HEK293 (cell line): ENCODE measurements around the gene HMX1.
A peak's percentile ranks its signal among the peaks of the same experiment; 100 is the strongest.

Experiments used
- CTCF ChIA-PET: fragments of 350-600 bp; formaldehyde crosslinking; extraction: SDS; loops from one replicate; lab custom pipeline; 2021; ENCODE audit warnings: antibody characterized with exemption; lab: Yijun Ruan, JAX
- POLR2A ChIA-PET: fragments of 300-600 bp; formaldehyde crosslinking; extraction: SDS; loops from one replicate; lab custom pipeline; 2020; ENCODE audit warnings: antibody characterized with exemption, inconsistent platforms; lab: Yijun Ruan, JAX
- H3K27ac ChIP-seq: fragments of 200-500 bp; sonication (Bioruptor generic); 2 replicates; pipeline ENCODE4 v1.5.1; 2014; ENCODE audit warnings: low read depth, low read length, control low read depth, inconsistent platforms; ENCODE audit errors: extremely low read depth
- H3K36me3 ChIP-seq, 2 experiments: fragments of 200-500 bp in 1 of 2; sonication (Bioruptor generic) in 1 of 2; 1 replicate in 1 of 2; 2 replicates in 1 of 2; pipeline ENCODE4 v1.5.1; 2014 to 2017; ENCODE audit warnings: inconsistent platforms in 2 of 2, low read length in 2 of 2; ENCODE audit not compliant: control insufficient read depth in 2 of 2, insufficient read depth in 1 of 2
- H3K4me1 ChIP-seq: fragments of 200-500 bp; sonication (Bioruptor generic); 2 replicates; pipeline ENCODE4 v1.5.1; 2014; ENCODE audit warnings: mild to moderate bottlenecking, low read length, inconsistent platforms; ENCODE audit not compliant: control insufficient read depth, insufficient read depth
- H3K4me3 ChIP-seq: 2 replicates; pipeline ENCODE4 v1.5.1; 2011; ENCODE audit warnings: low read depth, mild to moderate bottlenecking, control low read depth, low read length, moderate library complexity
- H3K9me3 ChIP-seq: fragments of 200-500 bp; sonication (Bioruptor generic); 2 replicates; pipeline ENCODE4 v1.5.1; 2014; ENCODE audit warnings: low read depth, low read length, inconsistent platforms; ENCODE audit not compliant: control insufficient read depth, insufficient read depth
- AEBP2 ChIP-seq: fragments of 450-650 bp; formaldehyde crosslinking; IDR thresholded peaks from 2 replicates; pipeline ENCODE4 v1.5.1; 2016; ENCODE audit warnings: missing biosample characterization, missing genetic modification characterization, borderline replicate concordance
- PATZ1 ChIP-seq: fragments of 450-650 bp; formaldehyde crosslinking; IDR thresholded peaks from 2 replicates; pipeline ENCODE4 v1.5.1; 2016; ENCODE audit warnings: missing biosample characterization, missing genetic modification characterization
- TRIM28 ChIP-seq: IDR thresholded peaks from 2 replicates; pipeline ENCODE4 v1.6.1; 2011; ENCODE audit warnings: low read length, control low read depth, borderline replicate concordance
- ZBTB17 ChIP-seq: fragments of 450-650 bp; formaldehyde crosslinking; IDR thresholded peaks from 2 replicates; pipeline ENCODE4 v1.5.1; 2016; ENCODE audit warnings: missing biosample characterization, missing genetic modification characterization
- ZBTB20 ChIP-seq: fragments of 450-650 bp; formaldehyde crosslinking; IDR thresholded peaks from 2 replicates; pipeline ENCODE4 v1.5.1; 2016; ENCODE audit warnings: missing biosample characterization, missing genetic modification characterization
- ZBTB26 ChIP-seq: fragments of 450-650 bp; formaldehyde crosslinking; optimal IDR thresholded peaks from 2 replicates; pipeline ENCODE3; 2016; ENCODE audit warnings: missing biosample characterization, mild to moderate bottlenecking, missing genetic modification characterization
- ZFP41 ChIP-seq: fragments of 450-650 bp; formaldehyde crosslinking; IDR thresholded peaks from 2 replicates; pipeline ENCODE4 v1.5.1; 2016; ENCODE audit warnings: missing biosample characterization, missing genetic modification characterization, borderline replicate concordance
- ZNF121 ChIP-seq: fragments of 450-650 bp; formaldehyde crosslinking; IDR thresholded peaks from 2 replicates; pipeline ENCODE4 v1.5.1; 2016; ENCODE audit warnings: missing biosample characterization, missing genetic modification characterization
- ZNF138 ChIP-seq: fragments of 450-650 bp; formaldehyde crosslinking; IDR thresholded peaks from 2 replicates; pipeline ENCODE4 v1.5.1; 2016; ENCODE audit warnings: missing biosample characterization, missing genetic modification characterization, borderline replicate concordance
- ZNF146 ChIP-seq: fragments of 450-650 bp; formaldehyde crosslinking; IDR thresholded peaks from 2 replicates; pipeline ENCODE4 v1.5.1; 2016; ENCODE audit warnings: missing biosample characterization, missing genetic modification characterization
- ZNF175 ChIP-seq: fragments of 450-650 bp; formaldehyde crosslinking; IDR thresholded peaks from 2 replicates; pipeline ENCODE4 v1.5.1; 2016; ENCODE audit warnings: missing biosample characterization, missing genetic modification characterization
- ZNF2 ChIP-seq: fragments of 450-650 bp; formaldehyde crosslinking; IDR thresholded peaks from 2 replicates; pipeline ENCODE4 v1.5.1; 2016; ENCODE audit warnings: missing biosample characterization, missing genetic modification characterization
- ZNF214 ChIP-seq: fragments of 450-650 bp; formaldehyde crosslinking; IDR thresholded peaks from 2 replicates; pipeline ENCODE4 v1.5.1; 2017; ENCODE audit warnings: missing biosample characterization, mild to moderate bottlenecking, missing genetic modification characterization, borderline replicate concordance
- ZNF26 ChIP-seq: fragments of 450-650 bp; formaldehyde crosslinking; IDR thresholded peaks from 2 replicates; pipeline ENCODE4 v1.5.1; 2016; ENCODE audit warnings: missing biosample characterization, missing genetic modification characterization
- ZNF335 ChIP-seq: fragments of 450-650 bp; formaldehyde crosslinking; conservative IDR thresholded peaks from 2 replicates; pipeline ENCODE4 v1.5.1; 2016; ENCODE audit warnings: missing biosample characterization, missing genetic modification characterization
- ZNF521 ChIP-seq: fragments of 450-650 bp; formaldehyde crosslinking; IDR thresholded peaks from 2 replicates; pipeline ENCODE4 v1.5.1; 2017; ENCODE audit warnings: missing biosample characterization, mild to moderate bottlenecking, missing genetic modification characterization
- ZNF561 ChIP-seq: fragments of 450-650 bp; IDR thresholded peaks from 2 replicates; pipeline ENCODE4 v1.5.1; 2018; ENCODE audit warnings: missing biosample characterization, missing genetic modification characterization, borderline replicate concordance
- ZNF626 ChIP-seq: fragments of 450-650 bp; sonication (Bioruptor Pico); formaldehyde crosslinking; IDR thresholded peaks from 2 replicates; pipeline ENCODE4 v1.5.1; 2018; ENCODE audit warnings: missing biosample characterization, missing genetic modification characterization, inconsistent platforms
- ZNF692 ChIP-seq: fragments of 450-650 bp; formaldehyde crosslinking; IDR thresholded peaks from 2 replicates; pipeline ENCODE4 v1.5.1; 2016; ENCODE audit warnings: missing biosample characterization, missing genetic modification characterization
- ZNF777 ChIP-seq: fragments of 450-650 bp; formaldehyde crosslinking; IDR thresholded peaks from 2 replicates; pipeline ENCODE4 v1.5.1; 2017; ENCODE audit warnings: missing biosample characterization, missing genetic modification characterization, borderline replicate concordance
- TF ChIP-seq, protein P1 (sequence below): fragments of 450-650 bp; formaldehyde crosslinking; IDR thresholded peaks from 2 replicates; pipeline ENCODE4 v1.5.1; 2016; ENCODE audit warnings: missing biosample characterization, missing genetic modification characterization

HMX1 gene

GRCh38 chr4:8861576-8862295, 9.9 kb downstream of the HMX1 start:
- Histone ChIP-seq H3K4me1 (no peaks in the 10 kb centered on the region), H3K9me3 (no peaks in the 10 kb centered on the region), H3K27ac (peak overlapping the region; percentile 49; the same call in 1 of the 2 replicates), H3K36me3 (peaks cover 0 to 9% of the 10 kb centered on the region in 2 experiments; a peak in 1 of 3 replicates), H3K4me3 (peak overlapping the region; percentile 44)
- ChIA-PET CTCF (no interaction called here), POLR2A (no interaction called here)
- TF ChIP-seq ZNF175 (no peak), TRIM28 (no peak), ZNF2 (tag by site-specific recombination) (no peak), PATZ1 (tag by site-specific recombination) (no peak), ZBTB20 (tag by site-specific recombination) (peak; percentile 6; the same call in 1 of the 2 replicates), ZNF561 (tag by site-specific recombination) (no peak), AEBP2 (tag by site-specific recombination) (no peak), ZNF626 (tag by site-specific recombination) (no peak), ZNF777 (tag by site-specific recombination) (no peak), ZNF138 (tag by site-specific recombination) (no peak), ZBTB26 (tag by site-specific recombination) (peak; percentile 41), ZNF692 (tag by site-specific recombination) (no peak)
- TF ChIP-seq, protein P1, sequence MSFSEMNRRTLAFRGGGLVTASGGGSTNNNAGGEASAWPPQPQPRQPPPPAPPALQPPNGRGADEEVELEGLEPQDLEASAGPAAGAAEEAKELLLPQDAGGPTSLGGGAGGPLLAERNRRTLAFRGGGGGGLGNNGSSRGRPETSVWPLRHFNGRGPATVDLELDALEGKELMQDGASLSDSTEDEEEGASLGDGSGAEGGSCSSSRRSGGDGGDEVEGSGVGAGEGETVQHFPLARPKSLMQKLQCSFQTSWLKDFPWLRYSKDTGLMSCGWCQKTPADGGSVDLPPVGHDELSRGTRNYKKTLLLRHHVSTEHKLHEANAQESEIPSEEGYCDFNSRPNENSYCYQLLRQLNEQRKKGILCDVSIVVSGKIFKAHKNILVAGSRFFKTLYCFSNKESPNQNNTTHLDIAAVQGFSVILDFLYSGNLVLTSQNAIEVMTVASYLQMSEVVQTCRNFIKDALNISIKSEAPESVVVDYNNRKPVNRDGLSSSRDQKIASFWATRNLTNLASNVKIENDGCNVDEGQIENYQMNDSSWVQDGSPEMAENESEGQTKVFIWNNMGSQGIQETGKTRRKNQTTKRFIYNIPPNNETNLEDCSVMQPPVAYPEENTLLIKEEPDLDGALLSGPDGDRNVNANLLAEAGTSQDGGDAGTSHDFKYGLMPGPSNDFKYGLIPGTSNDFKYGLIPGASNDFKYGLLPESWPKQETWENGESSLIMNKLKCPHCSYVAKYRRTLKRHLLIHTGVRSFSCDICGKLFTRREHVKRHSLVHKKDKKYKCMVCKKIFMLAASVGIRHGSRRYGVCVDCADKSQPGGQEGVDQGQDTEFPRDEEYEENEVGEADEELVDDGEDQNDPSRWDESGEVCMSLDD (tag by site-specific recombination) = no peak

- Histone ChIP-seq H3K36me3 (peaks cover 0 to 3% of the 10 kb centered on the region in 2 experiments; a peak in 1 of 3 replicates), H3K27ac (peak overlapping the region; percentile 49; the same call in 1 of the 2 replicates), H3K4me1 (no peaks in the 10 kb centered on the region), H3K9me3 (no peaks in the 10 kb centered on the region), H3K4me3 (peak overlapping the region; percentile 44)
- ChIA-PET CTCF (no interaction called here), POLR2A (no interaction called here)
- TF ChIP-seq ZNF521 (tag by site-specific recombination) (no peak), ZFP41 (no peak), ZNF26 (tag by site-specific recombination) (no peak), ZNF146 (tag by site-specific recombination) (no peak), ZBTB17 (tag by site-specific recombination) (0 out of 2 replicates have a peak, but pooled peaks have one; percentile 24), ZNF214 (tag by site-specific recombination) (no peak), ZNF121 (tag by site-specific recombination) (no peak), ZNF335 (tag by site-specific recombination) (peak; percentile 78)
Measured at GRCh38 chr4:8860892-8861575, 10.6 kb downstream of the HMX1 start.
